ENCODE measurements around the gene ZNF512. TPM values are rescaled to one million over a fixed set of nuclear protein-coding genes. Genes with fewer than 3 reads are reported as not detected.

ZNF512 gene
- total RNA-seq, 4 donors from 2014 or later = 15.6 to 74.2 (median 20.2) TPM

GRCh38 chr2:27640722-27641245, 57.9 kb downstream of the ZNF512 start:
- DNase-seq (ENCODE audit: low spot score) (no peak), ATAC-seq (ENCODE audit: low FRiP score) (no peak)
- no peak for TF ChIP-seq CTCF (IDR thresholded peaks at IDR 0.05)

- TF ChIP-seq CTCF (IDR thresholded peaks at IDR 0.05) = no peak
- DNase-seq (ENCODE audit: low spot score) (no peak), ATAC-seq (ENCODE audit: low FRiP score) (no peak)
Observed at GRCh38 chr2:27645197-27645596, 62.4 kb downstream of the ZNF512 start.

- no peak for TF ChIP-seq CTCF (IDR thresholded peaks at IDR 0.05)
- ATAC-seq (ENCODE audit: low FRiP score) = no peak
- no peak for DNase-seq (ENCODE audit: low spot score)
Observed at GRCh38 chr2:27647289-27647688, 64.4 kb downstream of the ZNF512 start.

GRCh38 chr2:27647737-27648136, 64.9 kb downstream of the ZNF512 start:
- no peak for ATAC-seq (ENCODE audit: low FRiP score)
- TF ChIP-seq CTCF (IDR thresholded peaks at IDR 0.05) = no peak
- DNase-seq (ENCODE audit: low spot score) = no peak

GRCh38 chr2:27651056-27651455, 68.2 kb downstream of the ZNF512 start:
- ATAC-seq (ENCODE audit: low FRiP score) = no peak
- no peak for DNase-seq (ENCODE audit: low spot score)
- TF ChIP-seq CTCF (IDR thresholded peaks at IDR 0.05) = no peak

- DNase-seq (ENCODE audit: low spot score) (no peak), ATAC-seq (ENCODE audit: low FRiP score) (no peak)
- TF ChIP-seq CTCF (IDR thresholded peaks at IDR 0.05) = no peak
Observed at GRCh38 chr2:27652341-27652740, 69.5 kb downstream of the ZNF512 start.

- DNase-seq (ENCODE audit: low spot score) = no peak
- ATAC-seq (ENCODE audit: low FRiP score) = no peak
- no peak for TF ChIP-seq CTCF (IDR thresholded peaks at IDR 0.05)
Observed at GRCh38 chr2:27652790-27653189, 69.9 kb downstream of the ZNF512 start.
